HepG2 (cell line): ENCODE measurements around the gene GNAS-AS1. TPM values are rescaled to one million over a fixed set of nuclear protein-coding genes. Genes with fewer than 3 reads are reported as not detected.

Source experiments
- ATAC-seq: fragments of 200-7000 bp; cut with Tn5 transposase; 3 replicates; pipeline ENCODE4 v1.9.1; 2020; ENCODE audit warnings: mild to moderate bottlenecking, moderate library complexity
- BruUV-seq: library from RNA; stranded (reverse); fragments of 400-500 nt; replicated peaks from 2 replicates; lab custom pipeline; 2021; lab: Mats Ljungman, UMichigan
- CTCF ChIA-PET: fragments of 300-600 bp; formaldehyde crosslinking; extraction: SDS; loops from one replicate; lab custom pipeline; 2021; ENCODE audit warnings: low total read pairs, inconsistent platforms, low intra/inter-chr PET ratio; lab: Yijun Ruan, JAX
- POLR2A ChIA-PET: fragments of 350-600 bp; sonication (Branson Sonifier 250); formaldehyde crosslinking; loops from one replicate; lab custom pipeline; 2020; ENCODE audit warnings: antibody characterized with exemption, inconsistent platforms; lab: Yijun Ruan, JAX
- DNase-seq: peaks from one replicate; pipeline ENCODE4 v3.0.0-alpha.2; 2015; ENCODE audit warnings: low spot score
- FAIRE-seq: peaks from 3 replicates; lab custom pipeline; 2011; peaks lifted over from hg19 to GRCh38; lab: Jason Lieb, UNC
- H2AFZ ChIP-seq: one replicate; pipeline ENCODE4 v1.6.1; 2011; ENCODE audit warnings: low read length, inconsistent platforms
- H3K27ac ChIP-seq: fragments of 300-600 bp; 3 replicates; pipeline ENCODE4 v1.8.0; 2011; ENCODE audit warnings: mixed run types, mild to moderate bottlenecking, mixed read lengths, low read length, inconsistent platforms; ENCODE audit not compliant: insufficient read depth; ENCODE audit errors: extremely low read length
- H3K27me3 ChIP-seq, 2 experiments: fragments of 200-600 bp in 1 of 2; 2 replicates in 1 of 2; 3 replicates in 1 of 2; pipeline versions ENCODE4 v1.6.0 to v1.8.0; 2011; ENCODE audit warnings: low read length in 2 of 2, mild to moderate bottlenecking in 2 of 2, moderate library complexity in 2 of 2, inconsistent platforms in 1 of 2; ENCODE audit not compliant: insufficient read depth in 2 of 2, control insufficient read depth in 1 of 2
- H3K36me3 ChIP-seq, 2 experiments: fragments of 200-600 bp in 1 of 2; replicated peaks in 1 of 2; 2 replicates in 1 of 2; 3 replicates in 1 of 2; pipeline versions ENCODE4 v1.5.1 to v1.8.0; 2011; ENCODE audit warnings: low read length in 2 of 2, inconsistent platforms in 1 of 2; ENCODE audit not compliant: insufficient read depth in 2 of 2, control insufficient read depth in 1 of 2
- H3K4me1 ChIP-seq: 2 replicates; pipeline ENCODE4 v1.5.1; 2012; ENCODE audit warnings: low read length, inconsistent platforms; ENCODE audit not compliant: insufficient read depth
- H3K4me2 ChIP-seq: 2 replicates; pipeline ENCODE4 v1.6.0; 2011; ENCODE audit warnings: low read depth, low read length, inconsistent platforms
- H3K4me3 ChIP-seq, 3 experiments: fragments of 200-600 bp in 1 of 3; sonication (generic), shearing (Covaris generic) in 1 of 3; replicated peaks in 1 of 3; 2 replicates each; pipeline ENCODE4 v1.5.1; 2011 to 2016; ENCODE audit warnings: low read length in 3 of 3, inconsistent platforms in 2 of 3, low read depth in 2 of 3, mild to moderate bottlenecking in 2 of 3, control low read depth in 1 of 3, mixed read lengths in 1 of 3; ENCODE audit not compliant: insufficient read depth in 1 of 3
- H3K79me2 ChIP-seq: one replicate; pipeline ENCODE4 v1.6.1; 2011; ENCODE audit warnings: low read length, inconsistent platforms; ENCODE audit not compliant: insufficient read depth
- H3K9ac ChIP-seq: 2 replicates; pipeline ENCODE4 v1.6.0; 2011; ENCODE audit warnings: mild to moderate bottlenecking, low read depth, low read length, inconsistent platforms; ENCODE audit not compliant: insufficient read depth
- H3K9me3 ChIP-seq: 2 replicates; pipeline ENCODE4 v1.5.1; 2012; ENCODE audit warnings: mild to moderate bottlenecking, low read length
- H4K20me1 ChIP-seq: 2 replicates; pipeline ENCODE4 v1.6.0; 2011; ENCODE audit warnings: inconsistent platforms, mild to moderate bottlenecking, low read length, moderate library complexity; ENCODE audit not compliant: insufficient read depth
- AGO2 ChIP-seq: fragments of 200-400 bp; formaldehyde crosslinking; optimal IDR thresholded peaks from 2 replicates; pipeline ENCODE3; 2017; ENCODE audit warnings: mild to moderate bottlenecking, low read depth, low read length, moderate library complexity
- ATF4 ChIP-seq, 2 experiments: fragments of 450-650 bp in 1 of 2; sonication (generic) in 1 of 2; formaldehyde crosslinking; IDR thresholded peaks; 2 replicates each; pipeline versions ENCODE4 v1.5.0 to v1.8.0; 2020 to 2022; ENCODE audit warnings: mild to moderate bottlenecking in 1 of 2, missing genetic modification reagents in 1 of 2
- HHEX ChIP-seq: IDR thresholded peaks from 2 replicates; pipeline ENCODE4 v1.6.1; 2016; ENCODE audit warnings: control low read depth
- KAT8 ChIP-seq: IDR thresholded peaks from 2 replicates; pipeline ENCODE4 v1.6.1; 2016; ENCODE audit warnings: missing genetic modification reagents, missing compliant biosample characterization
- KMT2B ChIP-seq: IDR thresholded peaks from 2 replicates; pipeline ENCODE4 v1.6.1; 2016; ENCODE audit warnings: missing genetic modification reagents, missing compliant biosample characterization
- MAZ ChIP-seq, 2 experiments: sonication (generic) in 1 of 2; formaldehyde crosslinking in 1 of 2; IDR thresholded peaks; 2 replicates each; pipeline versions ENCODE4 v1.5.0 to v1.6.1; 2012 to 2020; ENCODE audit warnings: low read depth in 2 of 2, mild to moderate bottlenecking in 2 of 2, borderline replicate concordance in 1 of 2, improper control_type of control experiment in 1 of 2, low read length in 1 of 2, missing genetic modification reagents in 1 of 2, moderate library complexity in 1 of 2
- MED1 ChIP-seq: sonication (generic); formaldehyde crosslinking; IDR thresholded peaks from 2 replicates; pipeline ENCODE4 v1.4.0; 2020; ENCODE audit warnings: missing genetic modification reagents
- PHF8 ChIP-seq: sonication (generic); formaldehyde crosslinking; IDR thresholded peaks from 2 replicates; pipeline ENCODE4 v1.5.0; 2020; ENCODE audit warnings: missing genetic modification reagents
- POLR2A ChIP-seq, 2 experiments: IDR thresholded peaks; 2 replicates each; pipeline ENCODE4 v1.6.1; 2011; ENCODE audit warnings: low read depth in 2 of 2, low read length in 2 of 2, mild to moderate bottlenecking in 1 of 2, moderate library complexity in 1 of 2; ENCODE audit not compliant: insufficient read depth in 1 of 2
- SAP130 ChIP-seq: IDR thresholded peaks from 2 replicates; pipeline ENCODE4 v1.6.1; 2016; ENCODE audit warnings: low read depth
- SMAD3 ChIP-seq: sonication (generic); formaldehyde crosslinking; IDR thresholded peaks from 2 replicates; pipeline ENCODE4 v1.4.0; 2020; ENCODE audit warnings: missing genetic modification reagents
- TAF1 ChIP-seq: sonication (generic); formaldehyde crosslinking; IDR thresholded peaks from 2 replicates; pipeline ENCODE4 v1.4.0; 2020; ENCODE audit warnings: missing genetic modification reagents
- YEATS4 ChIP-seq: sonication (generic); formaldehyde crosslinking; IDR thresholded peaks from 2 replicates; pipeline ENCODE4 v1.4.0; 2020; ENCODE audit warnings: missing genetic modification reagents, borderline replicate concordance
- ZBTB2 ChIP-seq: sonication (generic); formaldehyde crosslinking; IDR thresholded peaks from 2 replicates; pipeline ENCODE4 v1.8.0; 2022; ENCODE audit warnings: low read depth, missing genetic modification reagents
- ZNF20 ChIP-seq: sonication (generic); formaldehyde crosslinking; IDR thresholded peaks from 2 replicates; pipeline ENCODE4 v1.4.0; 2020; ENCODE audit warnings: mild to moderate bottlenecking, moderate library complexity, missing genetic modification reagents
- ZNF33A ChIP-seq: sonication (generic); formaldehyde crosslinking; IDR thresholded peaks from 2 replicates; pipeline ENCODE4 v1.5.1; 2020; ENCODE audit warnings: missing genetic modification reagents, mild to moderate bottlenecking, moderate library complexity, borderline replicate concordance
- ZNF367 ChIP-seq: sonication (generic); formaldehyde crosslinking; IDR thresholded peaks from 2 replicates; pipeline ENCODE4 v1.4.0; 2020; ENCODE audit warnings: missing genetic modification reagents, borderline replicate concordance
- ZNF572 ChIP-seq: sonication (generic); formaldehyde crosslinking; IDR thresholded peaks from 2 replicates; pipeline ENCODE4 v1.5.1; 2020; ENCODE audit warnings: mild to moderate bottlenecking, missing genetic modification reagents
- ZNF740 ChIP-seq: sonication (generic); formaldehyde crosslinking; IDR thresholded peaks from 2 replicates; pipeline ENCODE4 v1.4.0; 2020; ENCODE audit warnings: missing genetic modification reagents
- WGBS: methylation state at CpG from one replicate; pipeline ENCODE4 v1.1.6; 2017; ENCODE audit warnings: low lambda C conversion rate; 5-methylcytosine and 5-hydroxymethylcytosine counted together
- in situ Hi-C: cut with HindIII; loops from 2 replicates; pipeline ENCODE4 v1.10.0; 2017; ENCODE audit warnings: low pct_unique_long_range_greater_than_20kb; ENCODE audit not compliant: extremely low pct_ligation_motif_present
- intact Hi-C: fragments of 100-400 bp; cut with micrococcal nuclease; formaldehyde crosslinking; loops from one replicate; pipeline ENCODE4 v1.10.0; 2022; ENCODE audit not compliant: unreplicated experiment
- polyA plus RNA-seq, 8 experiments: library from polyadenylated mRNA; depleted of rRNA in 3 of 8; stranded (reverse) in 7 of 8; unstranded in 1 of 8; fragments of >200 nt; fragmentation: Illumina TruSeq in 4 of 8; extraction: Trizol in 4 of 8; gene quantifications; 2 replicates each; pipeline versions ENCODE4 v1.2.1 to v1.2.3, GENCODE V29; 2011 to 2016; ENCODE audit warnings: low read depth in 4 of 8, missing spikeins in 1 of 8, mixed read lengths in 1 of 8; ENCODE audit not compliant: insufficient read depth in 1 of 8
- total RNA-seq, 5 experiments: library from RNA; depleted of rRNA; stranded (reverse); fragments of >200 nt; fragmentation: Illumina TruSeq; extraction: Trizol; gene quantifications; 2 replicates each; pipeline ENCODE4 v1.2.3, GENCODE V29; 2016; ENCODE audit warnings: low read depth in 1 of 5
- TF ChIP-seq, protein P1 (sequence below): sonication (generic); formaldehyde crosslinking; IDR thresholded peaks from 2 replicates; pipeline ENCODE4 v1.8.0; 2022; ENCODE audit warnings: missing genetic modification reagents, mild to moderate bottlenecking, borderline replicate concordance

GNAS-AS1 gene
- total and polyA plus RNA-seq, 2 of the 13 experiments (the other 11 are each of a cell fraction or from before 2014, with no cell fraction given) = not detected

DNA sequence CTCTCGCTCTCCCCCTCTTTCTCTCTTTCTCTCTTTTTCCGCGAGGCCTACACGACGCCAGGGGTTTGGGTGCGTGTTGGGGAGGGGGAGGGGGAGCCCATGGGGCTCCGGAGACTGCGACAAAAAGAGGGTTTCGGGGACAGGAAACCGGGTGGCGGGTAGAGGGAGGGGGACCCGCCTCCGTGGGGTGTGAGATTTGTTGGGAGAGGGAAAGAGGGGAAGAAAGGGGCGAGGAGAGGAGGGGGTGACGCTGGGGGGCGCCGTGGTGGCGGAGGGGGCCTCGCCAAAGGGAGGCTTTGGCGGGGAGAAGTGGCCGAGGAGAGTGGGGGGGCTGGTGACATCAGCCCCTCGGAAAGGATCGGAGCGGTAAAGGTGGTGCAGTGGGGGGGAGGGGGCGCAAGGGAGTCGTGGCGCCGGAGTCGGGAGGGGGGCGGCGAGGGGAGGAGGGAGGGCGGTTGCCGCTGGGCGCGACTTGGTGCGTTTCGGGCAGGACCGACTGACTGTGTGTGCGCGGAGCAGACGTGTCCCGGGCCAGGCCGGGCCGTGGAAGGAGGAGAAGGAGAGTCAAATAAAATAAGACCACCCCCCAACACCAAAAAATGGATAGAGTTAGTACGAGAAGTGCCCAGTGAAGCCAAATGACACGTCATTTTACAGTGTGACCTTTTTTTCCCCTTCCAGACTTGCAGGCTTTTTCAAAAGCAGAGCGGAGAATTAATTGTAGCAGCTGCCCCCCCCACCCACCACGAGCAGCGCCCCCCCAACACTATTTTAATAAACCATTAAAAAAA is 41.6 kb upstream of the GNAS-AS1 start:
- DNase-seq (peak; percentile 73), ATAC-seq (peak; percentile 24), FAIRE-seq (peak; percentile 21)
- ChIA-PET POLR2A (interaction anchor here (1.3 to 1.4 kb wide), 3 partner anchors 8 to 140 kb away, joined by 3 to 12 read pairs (median 3); partner anchors contain the start of gene ATP5F1E), CTCF (no interaction called here)
- Histone ChIP-seq H3K9ac (peak overlapping the region; percentile 89), H4K20me1 (peaks cover 45% of the 10 kb centered on the region), H3K27ac (peak overlapping the region; percentile 95), H2AFZ (no peak overlapping the region), H3K4me1 (peaks cover 47% of the 10 kb centered on the region), H3K4me3 (peak overlapping the region; percentile 86 to 98 (median 91)), H3K36me3 (peaks cover 7 to 22% of the 10 kb centered on the region in 2 experiments; a peak in 4 of 5 replicates), H3K9me3 (no peaks in the 10 kb centered on the region), H3K79me2 (peaks cover 54% of the 10 kb centered on the region), H3K27me3 (no peaks in the 10 kb centered on the region; a peak in 1 of 5 replicates), H3K4me2 (peak overlapping the region; percentile 81)
- in situ Hi-C loops = loop anchor here (5.0 kb wide), 1 partner anchor 90 kb away; the partner anchor contains the start of gene NELFCD
- no TSS peak for BruUV-seq
- 1% methylated on average over 49 of the region's 49 CpGs for WGBS
- intact Hi-C loops = loop anchor here (2.0 to 10.0 kb wide), 3 partner anchors 90 to 238 kb away; partner anchors contain the start of genes ATP5F1E, NELFCD and STX16
- TF ChIP-seq YEATS4 (peak; percentile 66; the same call in 1 of the 2 replicates), ZNF20 (0 out of 2 replicates have a peak, but pooled peaks have one; percentile 69), AGO2 (peak; percentile 45), ZBTB2 (CRISPR knock-in tag) (peak; percentile 71), ZNF572 (CRISPR knock-in tag) (no peak), ZNF367 (CRISPR knock-in tag) (no peak), POLR2A (IDR thresholded peaks at IDR 0.05; ENCODE audit: insufficient read depth in 1 of 2, low read depth in 2 of 2, low read length in 2 of 2) (peak; percentile 30 to 78), TAF1 (CRISPR knock-in tag) (no peak), SMAD3 (CRISPR knock-in tag) (0 out of 2 replicates have a peak, but pooled peaks have one; percentile 59), ZNF740 (CRISPR knock-in tag) (peak; percentile 98), PHF8 (CRISPR knock-in tag) (peak; percentile 61), ZNF33A (no peak), MAZ (IDR thresholded peaks at IDR 0.05; ENCODE audit: borderline replicate concordance, low read depth, low read length) (peak; percentile 64), MAZ (CRISPR knock-in tag; IDR thresholded peaks at IDR 0.05; ENCODE audit: low read depth) (no peak), MED1 (CRISPR knock-in tag) (0 out of 2 replicates have a peak, but pooled peaks have one; percentile 42), KAT8 (peak; percentile 40; the same call in 1 of the 2 replicates), ATF4 (CRISPR knock-in tag; IDR thresholded peaks at IDR 0.05) (peak in 1 of 2 experiments; percentile 32; a peak in 1 of 4 replicates), HHEX (no peak), SAP130 (CRISPR knock-in tag) (peak; percentile 64), KMT2B (0 out of 2 replicates have a peak, but pooled peaks have one; percentile 39)
- TF ChIP-seq, protein P1, sequence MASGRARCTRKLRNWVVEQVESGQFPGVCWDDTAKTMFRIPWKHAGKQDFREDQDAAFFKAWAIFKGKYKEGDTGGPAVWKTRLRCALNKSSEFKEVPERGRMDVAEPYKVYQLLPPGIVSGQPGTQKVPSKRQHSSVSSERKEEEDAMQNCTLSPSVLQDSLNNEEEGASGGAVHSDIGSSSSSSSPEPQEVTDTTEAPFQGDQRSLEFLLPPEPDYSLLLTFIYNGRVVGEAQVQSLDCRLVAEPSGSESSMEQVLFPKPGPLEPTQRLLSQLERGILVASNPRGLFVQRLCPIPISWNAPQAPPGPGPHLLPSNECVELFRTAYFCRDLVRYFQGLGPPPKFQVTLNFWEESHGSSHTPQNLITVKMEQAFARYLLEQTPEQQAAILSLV (CRISPR knock-in tag) = peak; percentile 58; the same call in 1 of the 2 replicates
